ENCODE measurements around the gene RNPC3. TPM values are rescaled to one million over a fixed set of nuclear protein-coding genes. Genes with fewer than 3 reads are reported as not detected.

RNPC3 gene, protein sequence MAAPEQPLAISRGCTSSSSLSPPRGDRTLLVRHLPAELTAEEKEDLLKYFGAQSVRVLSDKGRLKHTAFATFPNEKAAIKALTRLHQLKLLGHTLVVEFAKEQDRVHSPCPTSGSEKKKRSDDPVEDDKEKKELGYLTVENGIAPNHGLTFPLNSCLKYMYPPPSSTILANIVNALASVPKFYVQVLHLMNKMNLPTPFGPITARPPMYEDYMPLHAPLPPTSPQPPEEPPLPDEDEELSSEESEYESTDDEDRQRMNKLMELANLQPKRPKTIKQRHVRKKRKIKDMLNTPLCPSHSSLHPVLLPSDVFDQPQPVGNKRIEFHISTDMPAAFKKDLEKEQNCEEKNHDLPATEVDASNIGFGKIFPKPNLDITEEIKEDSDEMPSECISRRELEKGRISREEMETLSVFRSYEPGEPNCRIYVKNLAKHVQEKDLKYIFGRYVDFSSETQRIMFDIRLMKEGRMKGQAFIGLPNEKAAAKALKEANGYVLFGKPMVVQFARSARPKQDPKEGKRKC
- total RNA-seq (2014; rRNA removed; shearing (Covaris generic)), result 3.7 and 4.3 TPM in 2 replicates

DNA sequence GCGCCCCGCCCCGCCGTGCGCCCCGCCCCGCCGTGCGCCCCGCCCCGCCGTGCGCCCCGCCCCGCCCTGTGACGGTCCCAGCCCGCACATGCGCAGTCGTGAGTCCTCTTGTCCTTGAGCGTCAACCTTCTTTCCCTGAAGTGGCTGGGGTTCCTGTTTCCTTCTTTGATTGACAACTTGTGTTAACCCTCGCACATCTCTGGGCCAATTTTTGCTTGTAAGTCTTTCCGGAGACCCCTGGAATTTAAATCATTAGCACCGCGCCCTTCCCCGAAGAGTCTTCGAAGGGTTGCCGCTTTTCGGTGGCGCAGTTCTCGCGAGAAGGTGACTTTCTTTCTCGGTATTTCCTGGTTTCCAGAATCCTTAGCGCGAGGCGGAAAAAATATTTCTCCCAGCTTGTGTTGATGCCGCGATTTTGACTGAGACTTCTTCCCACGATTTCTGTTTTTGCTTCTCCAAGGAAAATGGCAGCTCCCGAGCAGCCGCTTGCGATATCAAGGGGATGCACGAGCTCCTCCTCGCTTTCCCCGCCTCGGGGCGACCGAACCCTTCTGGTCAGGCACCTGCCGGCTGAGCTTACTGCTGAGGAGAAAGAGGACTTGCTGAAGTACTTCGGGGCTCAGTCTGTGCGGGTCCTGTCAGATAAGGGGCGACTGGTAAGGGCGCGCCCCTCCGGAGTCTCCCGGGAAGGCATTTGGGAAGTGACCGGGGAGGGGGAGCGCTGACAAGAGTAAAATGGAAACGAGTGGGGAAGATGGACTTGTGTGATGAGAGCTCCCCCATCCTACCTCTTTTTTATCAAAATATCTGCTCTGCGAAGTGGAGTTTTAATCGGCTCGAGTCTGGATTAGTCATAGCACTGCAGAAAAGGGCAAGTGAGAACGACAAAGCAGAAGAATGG is at the start of gene RNPC3:
TSS of gene RNPC3 (plus strand) at position 93 of the 901 bp plus-strand sequence. CDS start at position 465, 372 bp downstream.
- peak; percentile 80 for DNase-seq (ENCODE audit: low spot score)

DNA sequence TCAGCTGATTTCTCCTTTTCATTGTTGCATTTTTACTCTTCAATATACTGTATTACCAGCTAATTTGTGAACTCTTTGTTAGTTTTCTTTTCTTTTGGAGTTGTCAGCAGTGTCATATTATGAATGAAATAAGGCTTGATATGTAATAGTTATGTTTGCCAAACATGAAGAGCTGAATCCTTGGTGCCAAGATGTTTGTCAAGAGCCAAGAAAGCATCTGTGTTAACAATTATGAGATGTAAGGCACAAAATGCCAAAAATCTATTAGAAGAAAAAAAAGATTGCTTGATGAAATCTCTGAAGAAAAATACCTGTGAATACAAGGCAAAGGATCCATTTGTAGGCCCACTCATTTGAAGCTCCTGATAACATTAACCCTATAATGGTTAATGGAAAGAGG is 48.4 kb upstream of the RNPC3 start:
- DNase-seq (ENCODE audit: low spot score), result no peak

DNA sequence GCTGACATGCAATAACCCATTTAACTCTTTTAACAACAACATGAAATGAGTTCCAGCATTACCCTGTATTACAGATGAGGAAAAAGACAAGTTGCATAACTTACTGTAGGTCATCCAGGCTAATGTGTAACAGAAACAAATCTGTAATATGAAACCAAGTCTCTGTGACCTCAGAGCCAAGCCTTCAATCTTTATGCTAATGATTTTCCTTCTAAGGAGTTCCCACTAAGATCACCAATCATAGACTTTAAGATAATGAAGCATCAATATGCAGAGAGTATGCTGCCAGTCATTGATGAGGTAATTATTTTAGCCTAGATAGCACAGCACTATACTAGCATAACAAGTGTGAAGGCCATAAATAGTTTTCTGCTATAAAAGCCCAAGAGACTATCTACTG is 35.6 kb upstream of the RNPC3 start:
- no peak for DNase-seq (ENCODE audit: low spot score)

DNA sequence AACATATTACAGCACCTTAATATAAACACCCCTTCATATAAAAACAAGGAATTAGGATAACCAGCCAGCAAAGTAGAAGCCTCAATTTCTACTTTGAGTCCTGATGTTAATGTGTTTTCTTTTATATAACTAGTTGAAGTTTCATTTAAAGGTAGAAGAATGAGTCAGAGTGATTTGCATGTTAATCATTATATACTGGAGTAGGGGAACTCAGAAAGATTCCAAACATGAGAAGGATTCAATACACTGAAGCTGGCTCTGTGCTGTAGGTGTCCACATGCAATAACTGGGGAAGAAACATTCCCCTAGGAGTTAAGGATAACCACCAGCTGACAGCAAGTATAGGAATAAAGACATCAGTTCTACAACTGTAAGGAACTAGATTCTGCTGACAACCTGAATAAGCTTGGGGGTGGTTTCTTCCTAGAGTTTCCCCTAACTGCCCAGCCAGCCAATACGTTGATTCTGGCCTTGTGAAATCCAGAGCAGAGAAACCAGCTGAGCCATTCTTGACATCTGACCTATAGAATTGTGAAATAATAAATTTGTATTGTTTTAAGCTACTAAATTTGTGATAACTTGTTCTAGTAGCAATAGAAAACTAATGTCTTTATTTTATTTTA is 33.4 kb upstream of the RNPC3 start:
- no peak for DNase-seq (ENCODE audit: low spot score)

DNA sequence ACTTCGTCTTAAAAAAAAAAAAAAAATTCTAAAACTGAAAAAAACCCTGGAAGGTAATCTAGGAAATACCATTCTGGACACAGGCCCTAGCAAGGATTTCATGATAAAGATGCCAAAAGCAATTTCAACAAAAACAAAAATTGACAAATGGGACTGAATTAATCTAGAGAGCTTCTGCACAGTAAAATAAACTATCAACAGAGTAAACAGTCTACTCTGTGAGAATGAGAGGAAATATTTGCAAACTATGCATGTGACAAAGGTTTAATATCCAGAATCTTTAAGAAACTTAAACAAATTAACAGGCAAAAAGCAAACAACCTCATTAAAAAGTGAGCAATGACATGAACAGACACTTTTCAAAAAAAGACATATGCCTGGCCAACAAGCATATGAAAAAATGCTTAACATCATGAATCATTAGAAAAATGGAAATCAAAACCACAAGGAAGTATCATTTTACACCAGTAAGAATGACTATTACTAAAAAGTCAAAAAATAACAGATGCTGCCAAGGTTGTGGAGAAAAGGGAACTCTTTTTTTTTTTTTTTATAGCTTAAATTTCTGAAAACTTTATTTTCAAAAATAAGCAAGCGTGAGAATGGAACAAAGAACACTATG is 29.4 kb upstream of the RNPC3 start:
- DNase-seq (ENCODE audit: low spot score), result no peak

DNA sequence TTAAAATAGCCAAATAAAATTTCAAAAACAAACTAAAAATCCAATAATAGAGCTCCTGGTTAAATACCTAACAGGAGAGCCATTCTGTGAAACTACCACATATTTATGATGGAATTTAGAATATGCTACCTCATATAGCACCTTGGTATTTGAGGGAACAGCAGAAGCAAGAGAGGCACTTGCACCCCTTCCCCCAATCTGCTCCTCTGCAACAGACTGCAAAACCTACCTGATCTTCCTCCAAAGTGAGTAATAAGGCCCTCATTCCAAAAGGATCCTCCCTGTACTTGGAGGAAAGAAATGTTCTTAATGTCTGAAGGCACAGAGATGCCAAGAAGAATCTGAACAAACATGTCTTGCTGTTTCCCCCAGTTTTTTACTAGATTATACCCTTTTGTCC is 28.1 kb upstream of the RNPC3 start:
- no peak for DNase-seq (ENCODE audit: low spot score)

DNA sequence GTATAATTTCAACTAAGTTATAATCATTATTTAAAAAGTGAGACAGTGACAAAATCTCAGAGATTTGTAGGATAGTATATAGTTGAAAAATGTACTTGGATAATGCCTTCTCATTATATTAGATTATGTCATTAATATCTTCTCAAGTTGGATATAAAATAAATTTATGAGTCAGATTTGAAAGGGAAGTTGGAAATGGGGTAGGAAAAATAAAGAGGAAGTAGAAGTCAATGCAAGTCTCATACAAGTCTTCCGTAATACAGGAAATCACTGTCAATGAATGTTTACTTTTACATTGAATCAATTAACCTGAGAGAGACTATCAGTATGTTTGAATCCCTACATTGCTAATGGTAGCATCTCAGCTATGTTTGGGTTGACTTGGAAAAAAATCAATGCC is 16.2 kb upstream of the RNPC3 start:
- DNase-seq (ENCODE audit: low spot score), result no peak

DNA sequence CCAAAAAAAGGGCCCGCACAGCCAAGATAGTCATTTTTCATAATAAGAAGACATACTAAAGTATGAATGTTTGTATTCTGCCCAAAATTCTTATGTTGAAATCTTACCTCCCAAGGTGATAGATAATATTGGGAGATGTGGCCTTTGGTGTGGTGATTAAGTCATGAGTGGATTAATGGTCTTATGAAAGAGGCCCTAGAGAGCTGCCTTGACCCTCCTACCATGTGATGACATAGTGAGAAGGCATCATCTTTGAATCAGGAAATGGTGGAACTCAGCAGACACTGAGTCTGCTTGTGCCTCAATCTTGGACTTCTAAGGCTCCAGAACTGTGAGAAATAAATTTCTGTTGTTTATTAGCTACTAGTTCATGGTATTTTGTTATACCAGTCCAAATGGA is 11.8 kb upstream of the RNPC3 start:
- DNase-seq (ENCODE audit: low spot score), result no peak

DNA sequence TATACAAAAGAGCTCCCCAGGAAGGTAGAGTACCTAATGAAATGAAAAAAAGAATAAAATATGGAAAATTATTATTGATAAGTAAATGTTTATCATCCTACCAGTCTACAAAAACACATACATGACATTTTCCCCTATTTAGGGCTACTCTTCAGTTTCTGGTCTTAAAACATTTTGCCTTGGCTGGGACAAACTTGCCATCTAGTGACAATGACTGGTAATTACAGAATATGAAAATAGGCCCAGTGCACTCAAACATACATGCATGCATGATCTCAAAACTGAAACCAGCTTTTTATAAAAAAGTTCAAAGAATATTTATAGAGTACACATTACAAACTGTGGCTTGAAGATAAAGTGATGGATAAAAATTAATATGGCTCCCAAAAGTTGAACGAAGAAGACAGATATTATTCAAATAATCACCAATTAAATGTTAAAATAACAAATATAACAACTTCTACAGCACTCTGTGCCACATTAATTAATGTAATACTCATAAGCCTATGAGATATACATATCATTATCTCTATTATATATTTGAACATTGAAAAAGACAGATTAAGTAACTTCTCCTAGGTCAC is 10.5 kb upstream of the RNPC3 start:
- peak; percentile 36 for DNase-seq (ENCODE audit: low spot score)

DNA sequence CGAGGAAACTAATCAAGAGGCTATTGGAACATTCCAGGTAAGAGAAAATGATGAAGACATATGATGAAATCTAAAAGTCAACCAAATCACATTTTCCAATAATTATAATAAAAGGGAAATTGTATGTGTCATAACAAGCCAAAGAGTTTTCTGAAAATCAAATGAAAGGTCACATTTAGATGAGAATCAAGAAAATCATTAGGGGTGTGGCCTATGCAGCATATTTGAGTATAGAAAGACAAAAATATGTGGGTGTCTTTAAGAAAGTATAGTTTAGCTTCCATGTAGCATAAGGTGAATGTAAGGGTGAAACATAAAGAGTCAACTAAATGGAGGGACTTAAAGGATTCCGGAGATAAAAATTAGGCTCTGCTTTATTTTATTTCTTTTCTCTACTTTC is 9.2 kb upstream of the RNPC3 start:
- DNase-seq (ENCODE audit: low spot score), result no peak

DNA sequence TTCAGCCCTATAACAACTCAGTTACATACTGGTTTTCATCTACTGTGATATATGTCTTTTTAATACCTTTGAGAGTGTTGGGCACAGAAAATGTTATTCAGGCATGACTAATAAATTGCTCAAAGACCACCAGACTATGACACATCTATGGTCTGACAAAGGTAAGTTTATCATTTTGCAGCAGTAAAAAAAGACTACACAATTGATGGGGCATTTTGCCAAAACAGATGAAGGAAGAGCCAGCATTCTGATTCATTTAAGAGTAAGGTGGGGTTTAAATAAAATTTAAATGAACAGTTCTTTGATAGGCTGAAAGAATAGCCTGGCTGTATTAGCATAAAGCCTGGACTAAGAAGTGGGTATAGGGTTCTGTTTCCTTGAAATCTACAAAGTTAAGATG is 8.8 kb upstream of the RNPC3 start:
- DNase-seq (ENCODE audit: low spot score), result peak; percentile 44

DNA sequence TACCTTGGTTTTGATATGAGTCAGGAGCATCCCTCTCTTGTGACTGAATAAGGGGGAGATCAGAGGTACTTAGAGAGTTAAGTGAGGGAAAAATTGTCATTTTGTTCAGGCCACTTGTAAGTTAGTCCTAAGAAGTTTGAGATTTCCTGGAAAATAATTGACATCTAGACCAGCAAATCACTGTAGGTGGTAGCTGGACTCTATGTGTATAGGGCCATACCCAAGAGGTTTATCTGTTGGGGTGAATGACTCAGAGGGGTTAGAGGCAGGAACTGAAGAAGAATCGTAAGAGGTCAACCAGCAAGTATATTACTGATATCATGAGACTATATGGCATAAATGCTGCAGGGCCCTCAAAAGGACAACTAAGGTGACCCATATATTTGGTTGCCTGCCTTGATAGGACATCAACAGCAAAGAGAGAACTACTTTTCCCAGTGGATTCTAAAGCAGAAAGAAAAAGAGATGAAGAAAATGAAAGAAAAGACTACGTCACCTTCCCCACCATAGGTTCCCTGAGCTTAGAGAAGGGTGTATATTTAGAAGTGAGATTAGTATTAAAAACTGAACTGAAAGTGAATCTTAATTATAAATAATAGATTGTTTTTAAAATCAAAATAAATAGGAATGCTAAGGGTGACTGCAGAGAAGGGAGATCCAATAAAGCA is 8.0 kb upstream of the RNPC3 start:
- no peak for DNase-seq (ENCODE audit: low spot score)

DNA sequence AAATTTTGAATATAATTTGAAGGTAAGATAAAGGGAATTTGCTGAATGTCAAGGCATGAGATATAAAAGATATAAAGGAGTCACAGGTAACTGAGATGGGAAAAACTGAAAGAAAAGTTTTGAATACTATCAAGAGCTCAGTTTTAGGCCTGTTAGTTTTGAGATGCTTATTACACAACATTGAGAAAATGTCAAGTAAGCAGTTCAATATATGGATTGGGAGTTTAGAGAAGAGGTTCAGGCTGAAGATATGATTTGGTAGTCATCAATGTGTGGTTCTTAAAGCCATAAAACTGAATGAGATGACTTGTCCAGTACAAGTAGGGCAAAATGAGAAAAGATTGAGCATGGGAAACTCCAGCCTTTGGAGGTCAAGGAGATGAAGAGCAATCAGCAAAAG is 4.7 kb upstream of the RNPC3 start:
- DNase-seq (ENCODE audit: low spot score), result no peak

DNA sequence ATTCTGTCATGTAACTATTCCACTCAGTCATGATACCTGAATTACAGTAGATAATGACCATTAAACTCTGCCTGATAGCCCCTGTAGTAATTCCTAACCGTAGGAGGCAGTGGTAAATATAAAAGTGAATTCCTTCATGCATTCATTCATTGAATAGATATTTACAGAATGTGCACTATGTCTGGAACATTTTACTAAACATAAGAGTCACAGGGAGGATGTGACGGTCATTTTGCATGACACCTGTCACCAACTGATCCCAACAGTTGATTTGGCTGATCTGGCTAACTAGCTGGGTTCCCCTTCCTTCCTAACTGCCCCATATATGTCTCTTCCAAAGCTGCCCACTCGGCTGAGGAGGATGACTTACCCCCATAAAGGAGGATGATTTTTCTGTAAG is 2.2 kb upstream of the RNPC3 start:
- DNase-seq (ENCODE audit: low spot score), result no peak

DNA sequence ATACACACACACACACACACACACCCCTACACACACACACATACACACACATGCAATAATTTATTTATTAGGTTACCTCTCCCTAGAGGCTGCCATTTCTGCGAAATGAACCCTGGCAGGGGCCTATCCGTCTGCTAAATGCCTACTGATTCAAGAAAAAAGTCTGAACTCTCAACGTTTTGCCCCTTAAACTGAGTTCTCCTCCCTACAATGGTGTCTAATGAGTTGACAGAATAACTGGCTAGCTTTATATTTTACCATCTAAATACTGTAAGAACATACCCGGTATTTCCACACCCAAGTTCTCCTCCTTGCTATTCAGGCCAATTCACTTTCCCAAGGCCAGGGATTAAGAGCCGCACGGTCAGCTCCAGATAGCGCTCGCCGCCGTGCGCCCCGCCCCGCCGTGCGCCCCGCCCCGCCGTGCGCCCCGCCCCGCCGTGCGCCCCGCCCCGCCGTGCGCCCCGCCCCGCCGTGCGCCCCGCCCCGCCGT is 339 bp upstream of the RNPC3 start:
- peak; percentile 22 for DNase-seq (ENCODE audit: low spot score)

DNA sequence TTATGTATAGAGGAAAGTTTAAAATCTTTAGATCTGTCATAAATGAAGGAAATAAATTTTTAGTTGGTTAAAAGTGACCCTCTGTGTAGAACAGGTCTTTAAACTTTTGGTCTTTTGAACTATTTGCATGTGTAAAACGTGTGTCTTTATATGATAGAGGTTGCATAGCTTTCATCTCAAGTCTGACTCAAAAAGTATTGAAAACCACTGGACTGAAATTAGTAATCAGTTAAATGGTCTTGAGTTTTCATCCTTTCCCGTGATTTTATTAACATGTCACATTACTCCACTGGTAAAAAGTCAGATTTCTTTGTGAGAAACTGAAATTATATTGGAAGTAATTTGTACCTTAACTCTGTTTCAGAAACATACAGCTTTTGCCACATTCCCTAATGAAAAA is 1.8 kb downstream of the RNPC3 start:
- no peak for DNase-seq (ENCODE audit: low spot score)

DNA sequence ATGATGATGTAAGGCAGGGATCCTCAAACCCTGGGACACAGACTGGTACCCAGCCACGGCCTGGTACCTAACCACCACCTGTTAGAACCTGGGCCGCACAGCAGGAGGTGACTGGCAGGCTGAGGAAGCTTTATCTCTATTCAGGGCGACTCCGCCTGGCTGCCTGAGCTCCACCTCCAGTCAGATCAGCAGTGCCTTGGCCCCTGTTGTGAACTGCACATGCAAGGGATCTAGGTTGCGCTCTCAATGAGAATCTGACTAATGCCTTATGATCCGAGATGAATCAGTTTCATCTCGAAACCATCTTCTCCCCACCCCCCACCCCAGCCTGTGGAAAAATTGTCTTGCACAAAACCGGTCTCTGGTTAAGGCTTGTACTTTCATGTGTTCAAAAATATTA is 4.2 kb downstream of the RNPC3 start:
- peak; percentile 19 for DNase-seq (ENCODE audit: low spot score)

DNA sequence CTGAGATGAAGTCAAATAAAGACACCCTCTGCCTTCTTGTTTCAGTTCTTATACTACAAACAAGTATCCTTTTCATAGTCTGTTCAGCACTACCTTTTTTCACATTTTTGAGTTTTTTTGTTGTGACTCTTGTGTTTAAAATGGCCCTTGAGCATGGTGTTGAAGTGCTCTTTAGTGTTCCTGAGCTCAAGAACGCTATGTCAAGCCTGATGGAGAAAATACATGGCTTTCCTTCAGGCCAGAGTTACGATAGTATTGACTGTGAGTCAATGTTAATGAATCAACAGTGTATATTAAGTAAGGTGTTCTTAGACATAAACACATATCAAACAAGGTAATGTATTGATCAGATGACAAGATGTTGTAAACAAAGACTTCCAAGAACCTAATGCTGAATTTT is 12.7 kb downstream of the RNPC3 start:
- DNase-seq (ENCODE audit: low spot score), result no peak

DNA sequence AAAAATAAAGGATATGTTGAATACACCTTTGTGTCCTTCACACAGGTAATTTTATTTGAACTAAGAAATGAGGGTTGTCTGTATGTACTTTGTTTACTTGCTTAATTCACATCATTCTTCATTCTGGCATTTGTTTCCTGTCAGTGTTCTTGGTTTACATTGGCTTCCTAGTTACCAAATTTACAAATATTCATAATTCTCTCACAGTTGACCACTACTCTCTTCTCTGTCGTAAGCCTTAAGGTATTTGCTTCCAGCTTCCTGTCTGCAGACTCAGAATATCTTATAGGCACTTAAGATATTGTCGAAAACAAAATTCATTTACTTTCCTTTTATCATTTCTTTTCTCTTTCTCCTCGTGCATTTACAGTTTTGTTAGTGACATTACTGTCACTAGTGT is 15.9 kb downstream of the RNPC3 start:
- no peak for DNase-seq (ENCODE audit: low spot score)

DNA sequence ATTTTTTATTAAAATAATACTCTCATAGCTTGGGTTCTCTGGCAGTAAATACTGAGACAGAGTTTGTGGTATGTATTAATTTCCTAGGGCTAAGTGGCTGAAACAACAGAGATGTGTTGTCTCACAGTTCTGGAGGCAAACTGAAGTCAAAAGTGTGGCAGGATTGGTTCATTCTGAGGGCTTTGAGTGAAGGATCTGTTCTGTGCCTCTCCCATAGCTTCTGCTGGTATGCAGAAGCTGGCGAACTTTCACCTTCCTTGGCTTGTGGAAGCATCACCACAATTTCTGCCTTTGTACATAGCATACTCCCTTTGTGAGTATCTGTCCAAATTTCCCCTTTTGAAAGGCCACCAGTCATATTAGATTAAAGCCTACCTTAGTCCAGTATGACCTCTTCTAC is 21.0 kb downstream of the RNPC3 start:
- no peak for DNase-seq (ENCODE audit: low spot score)

DNA sequence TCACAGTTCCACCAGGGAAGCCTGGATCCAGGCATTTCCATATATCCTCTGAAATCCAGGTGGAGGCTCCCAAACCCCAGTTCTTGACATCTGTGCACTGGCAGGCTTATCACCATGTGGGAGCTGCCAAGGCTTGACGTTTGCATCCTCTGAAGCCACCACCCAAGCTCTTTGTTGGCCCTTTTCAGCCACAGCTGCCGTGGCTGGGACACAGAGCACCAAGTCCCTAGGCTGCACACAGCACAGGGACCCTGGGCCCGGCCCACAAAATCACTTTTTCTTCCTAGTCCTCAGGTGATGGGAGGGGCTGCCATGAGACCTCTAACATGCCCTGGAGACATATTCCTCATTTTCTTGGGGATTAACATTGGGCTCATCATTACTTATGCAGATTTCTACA is 22.3 kb downstream of the RNPC3 start:
- no peak for DNase-seq (ENCODE audit: low spot score)

All from A172 (cell line).